CD4-positive, alpha-beta T cell treated with Interleukin-21 for 1 hour (primary cell): ENCODE results near the gene MTA3.
"Not testable (repeated sequence)": the region's sequence is repeated elsewhere in the genome, so short reads cannot be mapped to it uniquely, and the experiment has no call there.

Experiments used
- DNase-seq: peaks from one replicate; pipeline ENCODE4 v3.0.0-alpha.2; 2020

The MTA3 gene

DNA sequence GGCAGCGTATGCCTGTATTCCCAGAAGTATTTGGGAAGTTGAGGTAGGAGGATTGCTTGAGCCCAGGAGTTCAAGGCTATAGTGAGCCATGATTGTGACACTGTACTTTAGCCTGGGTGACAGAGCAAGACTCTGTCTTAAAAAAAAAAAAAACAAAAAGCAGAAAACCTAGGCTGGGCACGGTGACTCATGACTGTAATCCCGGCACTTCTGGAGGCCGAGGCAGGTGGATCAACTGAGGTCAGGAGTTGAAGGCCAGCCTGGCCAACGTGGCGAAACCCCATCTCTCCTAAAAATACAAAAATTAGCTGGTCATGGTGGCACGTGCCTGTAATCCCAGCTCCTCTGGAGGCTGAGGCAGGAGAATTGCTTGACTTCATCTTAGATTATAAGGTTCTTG, 46.4 kb downstream of the MTA3 start:
- no peak for DNase-seq

- no peak for DNase-seq
Measured at GRCh38 chr2:42618116-42618515, 49.7 kb downstream of the MTA3 start.

DNA sequence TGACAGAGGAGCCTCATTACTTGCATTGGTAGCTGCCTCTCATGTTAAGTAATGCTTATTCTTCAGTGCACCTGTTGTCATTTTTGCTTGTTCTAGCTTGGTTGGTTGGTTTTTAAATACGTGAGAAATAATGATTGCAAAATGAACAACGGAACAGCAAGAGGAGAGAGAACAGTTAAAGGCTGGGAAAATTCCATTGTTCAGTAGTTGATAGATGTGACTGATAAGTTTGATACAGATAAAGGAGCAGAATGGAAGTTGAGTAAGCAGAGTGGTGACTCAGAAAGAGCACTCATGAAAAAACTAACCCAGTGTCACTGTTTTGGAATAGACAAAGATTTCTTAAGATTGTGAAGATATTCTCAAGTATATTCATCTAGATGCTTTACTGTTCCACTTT, 50.5 kb downstream of the MTA3 start:
- no peak for DNase-seq

DNA sequence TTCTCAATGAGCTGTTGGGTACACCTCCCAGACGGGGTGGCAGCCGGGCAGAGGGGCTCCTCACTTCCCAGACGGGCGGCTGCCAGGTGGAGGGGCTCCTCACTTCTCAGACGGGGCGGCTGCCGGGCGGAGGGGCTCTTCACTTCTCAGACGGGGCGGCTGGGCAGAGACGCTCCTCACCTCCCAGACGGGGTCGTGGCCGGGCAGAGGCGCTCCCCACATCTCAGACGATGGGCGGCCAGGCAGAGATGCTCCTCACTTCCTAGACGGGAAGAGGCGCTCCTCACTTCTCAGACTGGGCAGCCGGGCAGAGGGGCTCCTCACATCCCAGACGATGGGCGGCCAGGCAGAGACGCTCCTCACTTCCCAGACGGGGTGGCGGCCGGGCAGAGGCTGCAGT, 53.2 kb downstream of the MTA3 start:
- DNase-seq, result not testable (repeated sequence)

DNA sequence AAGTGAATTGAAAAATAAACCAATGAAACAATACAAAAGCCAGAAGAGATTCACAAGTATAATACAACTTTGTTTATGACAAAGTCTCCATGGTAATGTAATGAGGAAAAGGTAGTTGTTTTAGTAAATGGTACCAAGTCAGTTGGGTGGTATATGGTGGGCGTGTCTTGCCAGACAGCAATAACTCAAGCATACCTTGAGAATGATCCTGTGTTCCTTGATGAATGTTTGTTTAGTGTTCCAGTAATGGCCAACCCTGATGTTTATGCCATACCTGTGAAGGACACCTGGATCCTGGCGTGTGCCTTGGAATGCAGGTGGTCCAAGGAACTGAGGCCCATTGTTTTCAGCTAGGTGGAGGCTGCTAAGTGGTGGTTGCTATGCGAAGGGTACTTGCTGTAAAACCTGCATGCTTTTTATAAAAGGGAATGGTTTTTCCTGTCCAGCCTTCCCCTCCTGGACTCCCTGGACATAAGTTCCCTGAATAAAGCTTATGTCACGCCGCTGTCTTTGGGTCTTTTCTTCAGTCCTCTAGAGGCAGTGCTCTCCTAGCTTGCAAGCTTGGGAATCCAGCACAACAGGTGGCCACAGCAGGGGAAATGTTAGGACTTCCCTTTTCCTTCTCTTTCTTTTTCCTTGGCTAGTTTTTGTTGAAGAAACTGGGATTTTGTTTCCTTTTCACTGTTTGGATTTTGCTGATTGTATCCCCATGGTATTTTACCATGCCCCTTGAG, 54.7 kb downstream of the MTA3 start:
- DNase-seq, result no peak

GRCh38 chr2:42624047-42624446, 55.6 kb downstream of the MTA3 start:
- no peak for DNase-seq

DNA sequence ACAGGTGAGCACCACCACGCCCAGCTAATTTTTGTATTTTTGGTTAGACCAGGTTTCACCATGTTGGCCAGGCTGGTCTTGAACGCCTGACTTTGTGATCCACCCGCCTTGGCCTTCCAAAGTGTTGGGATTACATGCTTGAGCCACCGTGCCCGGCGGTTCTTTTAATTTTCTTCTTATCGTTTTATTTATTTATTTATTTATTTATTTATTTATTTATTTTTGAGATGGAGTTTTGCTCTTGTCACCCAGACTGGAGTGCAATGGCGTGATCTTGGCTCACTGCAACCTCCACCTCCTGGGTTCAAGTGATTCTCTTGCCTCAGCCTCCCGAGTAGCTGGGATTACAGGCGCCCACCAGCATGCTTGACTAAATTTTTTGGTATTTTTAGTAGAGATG, 59.6 kb downstream of the MTA3 start:
- not testable (repeated sequence) for DNase-seq

DNA sequence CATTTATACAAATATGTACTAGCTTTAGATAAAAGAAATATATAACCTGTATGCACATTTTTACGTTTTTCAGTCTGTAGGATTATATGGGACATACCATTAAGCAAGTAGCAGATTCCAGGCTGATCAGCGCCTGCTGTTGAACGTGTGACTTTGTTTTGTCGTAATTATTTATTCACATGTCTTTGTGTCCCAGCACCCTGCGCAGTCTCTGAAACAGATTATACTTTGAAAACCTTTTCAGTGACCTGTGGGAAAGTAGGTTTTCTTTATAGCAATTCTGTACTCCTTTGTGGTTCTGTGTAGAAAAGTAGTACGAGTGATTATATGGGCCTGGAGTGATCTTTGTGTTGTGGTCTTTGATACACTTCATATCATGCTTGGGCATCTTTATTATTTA, 68.5 kb downstream of the MTA3 start:
- DNase-seq, result no peak

DNA sequence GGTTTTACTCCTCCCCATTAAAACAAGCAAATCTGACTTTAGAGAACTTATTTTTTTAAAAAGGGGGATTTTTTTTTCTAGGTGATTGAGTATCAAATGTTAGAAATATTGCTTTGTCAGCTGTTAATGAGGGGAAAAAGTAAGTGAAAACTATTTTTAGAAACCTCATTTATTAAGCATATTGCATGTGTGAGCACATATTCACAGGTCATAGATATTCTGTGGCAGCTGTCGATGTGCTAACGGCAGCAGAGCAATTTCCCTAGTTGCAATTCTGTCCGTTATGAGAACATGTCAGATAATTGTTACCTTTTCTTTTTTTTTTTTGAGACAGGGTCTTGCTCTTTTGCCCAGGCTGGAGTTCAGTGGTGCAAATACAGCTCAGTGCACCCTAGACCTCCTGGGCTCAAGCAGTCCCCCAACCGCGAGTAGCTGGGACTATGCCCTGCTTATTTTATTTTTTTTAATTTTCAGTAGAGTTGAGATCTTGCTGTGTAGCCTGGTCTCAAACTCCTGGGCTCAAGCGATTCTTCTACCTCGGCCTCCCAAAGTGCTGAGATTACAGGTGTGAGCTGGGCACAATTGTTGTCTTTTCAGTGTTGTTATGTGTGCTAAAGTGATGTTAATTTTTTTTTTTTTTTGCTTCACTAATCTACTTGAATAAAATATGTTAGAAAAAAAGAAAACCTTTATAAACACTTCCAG, 69.8 kb downstream of the MTA3 start:
- DNase-seq, result no peak

DNA sequence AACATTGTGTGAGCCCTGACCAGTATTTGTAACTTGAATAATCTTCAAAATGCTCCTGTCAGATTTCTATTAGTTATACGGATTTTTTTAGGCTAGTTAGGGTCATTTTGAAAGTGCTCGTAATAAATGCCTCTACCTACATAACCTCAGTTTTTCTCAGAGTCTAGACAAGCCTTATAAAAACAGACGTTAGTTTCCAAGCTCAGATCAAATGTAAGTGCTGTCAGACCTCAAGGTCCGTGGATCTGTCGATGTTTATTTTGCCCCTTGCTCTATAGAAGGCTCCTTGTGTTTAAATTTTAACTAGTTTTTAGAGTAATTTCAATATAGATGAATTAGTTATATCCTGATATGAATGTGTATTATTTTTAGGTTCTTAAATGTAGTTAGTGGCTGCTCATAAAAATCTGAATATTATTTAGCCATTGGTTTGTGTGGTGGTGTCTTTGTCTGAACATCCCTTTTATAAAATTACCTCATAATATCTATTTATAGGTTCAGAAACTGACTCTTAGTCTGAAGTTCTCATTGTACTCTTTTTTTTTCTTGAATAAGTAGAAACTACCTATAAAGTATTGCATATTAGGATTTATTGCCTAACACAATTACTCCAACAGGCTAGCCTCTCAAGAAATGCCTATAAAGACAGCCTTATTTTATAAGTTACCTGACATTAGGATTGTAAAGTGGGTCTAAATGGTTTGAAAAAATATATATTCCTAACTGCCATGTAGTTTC, 71.1 kb downstream of the MTA3 start:
- DNase-seq, result no peak

DNA sequence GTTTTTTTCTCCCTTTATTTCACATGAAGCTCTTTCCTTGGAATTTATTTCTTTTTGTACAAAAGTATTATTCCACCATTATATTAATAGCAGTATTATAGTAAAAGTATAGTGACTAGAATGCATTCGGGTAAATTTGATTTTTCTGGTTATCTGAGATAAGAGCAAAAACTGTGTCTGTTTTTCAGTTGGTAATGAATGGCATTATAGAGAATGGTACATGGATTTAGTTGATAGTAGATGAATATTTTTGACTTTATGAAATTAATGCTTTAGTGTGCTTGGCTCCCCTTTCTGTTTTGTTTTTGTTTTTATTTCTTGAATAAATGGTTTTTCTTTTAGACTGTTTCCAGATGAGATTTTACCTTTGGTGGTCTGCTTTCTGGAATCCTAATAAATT, 71.8 kb downstream of the MTA3 start:
- DNase-seq, result no peak

DNA sequence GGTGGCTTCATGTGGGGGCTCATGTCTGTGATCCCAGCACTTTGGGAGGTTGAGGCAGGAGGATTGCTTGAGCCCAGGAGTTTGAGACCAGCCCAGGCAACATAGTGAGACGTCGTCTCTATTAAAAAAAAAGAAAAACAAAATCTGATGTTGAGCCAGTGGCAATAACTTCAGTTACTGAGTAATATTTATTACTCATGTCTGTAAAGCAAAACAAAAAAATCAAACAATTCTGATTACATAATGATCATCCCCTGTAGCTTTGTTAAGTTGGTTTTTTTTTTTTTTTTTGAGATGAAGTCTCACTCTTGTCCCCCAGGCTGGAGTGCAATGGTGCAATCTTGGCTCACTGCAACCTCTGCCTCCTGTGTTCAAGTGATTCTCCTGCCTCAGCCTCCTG, 73.9 kb downstream of the MTA3 start:
- not testable (repeated sequence) for DNase-seq

DNA sequence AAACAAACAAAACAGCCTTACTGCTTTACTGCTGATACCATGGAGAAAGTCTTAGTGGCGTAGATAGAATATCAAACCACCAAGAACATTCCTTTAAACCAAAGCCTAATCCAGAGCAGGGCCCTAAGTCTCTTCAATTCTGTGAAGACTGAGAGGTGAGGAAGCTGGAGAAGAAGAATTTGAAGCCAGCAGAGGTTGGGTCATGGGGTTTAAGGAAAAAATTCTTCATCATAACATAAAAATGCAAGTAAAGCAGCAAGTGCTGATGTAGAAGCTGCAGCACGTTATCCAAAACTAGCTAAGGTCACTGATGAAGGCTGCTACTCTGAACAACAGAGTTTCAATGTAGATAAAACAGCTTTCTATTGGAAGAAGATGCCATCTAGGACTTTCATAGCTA, 77.1 kb downstream of the MTA3 start:
- no peak for DNase-seq

- DNase-seq, result no peak
Measured at GRCh38 chr2:42648796-42649195, 80.4 kb downstream of the MTA3 start.

GRCh38 chr2:42651057-42651456, 82.6 kb downstream of the MTA3 start:
- DNase-seq, result no peak

- DNase-seq, result peak; percentile 50
Measured at GRCh38 chr2:42652086-42652485, 83.7 kb downstream of the MTA3 start.

DNA sequence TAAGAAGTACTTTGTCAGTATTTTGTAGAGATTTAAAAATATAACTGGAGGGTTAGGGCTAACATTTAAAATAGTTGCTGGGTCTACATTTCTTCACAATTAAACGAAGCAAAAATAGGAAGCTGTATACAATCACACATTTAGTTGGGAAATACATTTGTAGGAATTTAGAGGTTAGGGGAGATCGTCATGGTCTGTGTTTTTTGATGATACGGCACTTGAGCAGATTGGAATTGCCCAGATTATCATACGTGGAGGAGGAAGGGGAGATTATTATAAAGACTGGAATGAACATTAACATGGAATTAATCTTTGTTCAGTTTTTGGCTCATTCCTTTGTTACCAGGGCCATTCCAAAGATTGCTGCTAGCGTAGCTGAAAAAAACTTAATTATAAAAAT, 84.6 kb downstream of the MTA3 start:
- no peak for DNase-seq

- DNase-seq, result no peak
Measured at GRCh38 chr2:42653908-42654445, 85.5 kb downstream of the MTA3 start.

GRCh38 chr2:42658306-42658705, 89.9 kb downstream of the MTA3 start:
- no peak for DNase-seq

GRCh38 chr2:42659609-42660008, 91.2 kb downstream of the MTA3 start:
- no peak for DNase-seq

DNA sequence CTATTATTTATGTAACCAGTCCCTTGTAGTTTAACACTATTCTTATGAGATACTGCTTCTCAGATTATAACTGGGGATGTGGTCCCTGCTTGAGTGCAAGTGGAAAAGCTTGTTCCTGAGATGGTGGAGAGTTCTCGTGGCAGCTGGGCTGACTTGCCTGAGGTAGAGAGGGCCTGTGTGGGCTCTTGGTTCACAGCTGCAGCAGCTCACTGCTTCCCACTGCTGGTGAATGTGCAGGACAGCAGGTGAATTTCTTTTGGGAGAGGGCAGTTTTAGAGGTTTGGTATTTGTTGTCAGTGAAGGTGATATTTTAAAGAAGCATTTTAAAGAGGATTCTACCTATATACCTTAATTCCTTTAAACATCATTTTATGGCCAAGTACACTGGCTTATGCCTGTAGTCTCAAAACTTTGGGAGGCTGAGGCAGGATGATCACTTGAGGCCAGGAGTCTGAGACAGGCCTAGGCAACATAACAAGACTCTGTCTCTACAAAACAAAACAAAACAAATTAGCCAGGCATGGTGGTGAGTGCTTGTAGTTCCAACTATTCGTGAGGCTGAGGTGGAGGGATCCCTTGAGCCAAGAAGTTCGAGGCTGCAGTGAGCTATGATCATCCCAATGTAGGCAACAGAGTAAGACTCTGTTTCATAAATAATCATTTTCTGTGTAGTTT, 94.8 kb downstream of the MTA3 start:
- peak; percentile 65 for DNase-seq

GRCh38 chr2:42663828-42664227, 95.4 kb downstream of the MTA3 start:
- peak; percentile 3 for DNase-seq

DNA sequence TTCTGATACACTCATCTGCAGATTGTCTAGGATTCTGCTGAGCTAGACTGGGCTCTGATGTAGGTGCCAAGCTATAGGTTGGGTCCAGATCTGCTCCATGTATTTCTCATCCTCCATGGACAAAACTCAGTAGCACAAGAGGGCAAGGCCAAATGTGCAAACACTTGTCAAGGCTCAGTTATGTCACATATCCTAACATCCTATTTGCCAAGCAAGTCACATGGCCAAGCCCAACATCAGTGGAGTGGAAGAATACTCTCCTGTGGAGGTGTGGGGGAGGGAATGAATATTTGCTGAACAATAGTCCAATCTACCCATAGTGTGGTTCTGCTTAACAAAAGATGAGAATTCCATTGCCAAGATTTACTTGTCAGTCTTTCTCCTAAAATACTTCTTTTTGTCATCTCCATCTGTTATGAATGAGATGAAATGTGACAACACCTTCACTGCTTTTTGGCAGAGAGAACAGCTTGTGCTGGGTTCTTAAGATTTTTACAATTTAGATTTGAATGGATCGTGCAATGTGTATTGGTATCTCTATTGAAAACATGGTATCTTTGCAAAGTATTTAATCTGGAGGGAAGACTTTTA, 105.7 kb downstream of the MTA3 start:
- DNase-seq, result no peak
